ENCODE data around the gene HAPLN1.
"Not testable (repeated sequence)": the region's sequence is repeated elsewhere in the genome, so short reads cannot be mapped to it uniquely, and the experiment has no call there.

The HAPLN1 gene

DNA sequence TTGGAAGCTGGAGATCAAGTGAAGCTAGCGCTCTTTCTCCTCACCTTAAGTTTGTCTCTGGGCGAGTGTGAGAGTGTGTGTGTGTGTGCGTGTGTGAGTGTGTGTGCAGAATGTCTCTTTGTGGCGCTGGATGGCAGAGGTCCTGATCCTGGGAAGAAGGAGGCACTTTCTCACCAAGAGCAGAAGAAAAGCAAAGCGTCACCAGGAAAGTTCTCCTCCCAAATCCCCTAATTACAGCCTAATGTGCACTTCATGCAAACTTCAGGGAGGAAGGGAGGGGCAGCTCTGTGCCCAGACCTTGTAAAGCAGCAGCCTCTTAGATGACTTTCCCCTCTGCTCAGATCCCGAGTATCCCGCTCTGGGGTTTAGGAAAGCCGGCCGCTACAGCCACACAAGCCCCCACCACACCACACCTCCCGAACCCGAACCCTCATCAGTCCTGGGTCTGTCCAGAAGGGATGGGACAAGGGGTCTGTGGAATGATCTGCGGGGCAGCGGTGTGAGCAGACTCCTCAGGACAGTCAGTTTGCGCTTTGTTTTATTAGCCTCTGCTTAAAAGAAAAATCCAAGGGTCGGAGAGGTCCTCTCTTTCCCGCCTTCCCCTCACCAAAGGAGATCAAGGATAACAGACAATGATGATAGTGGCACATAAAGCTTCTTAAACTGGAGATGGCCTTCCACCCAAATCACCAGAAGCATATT lies at the start of gene HAPLN1:
Gene HAPLN1, minus strand, starts transcription at position 20 of the 702 bp plus-strand sequence. CDS start 47,332 bp downstream, outside the sequence.
- no peak for DNase-seq (ENCODE audit: low spot score)

DNA sequence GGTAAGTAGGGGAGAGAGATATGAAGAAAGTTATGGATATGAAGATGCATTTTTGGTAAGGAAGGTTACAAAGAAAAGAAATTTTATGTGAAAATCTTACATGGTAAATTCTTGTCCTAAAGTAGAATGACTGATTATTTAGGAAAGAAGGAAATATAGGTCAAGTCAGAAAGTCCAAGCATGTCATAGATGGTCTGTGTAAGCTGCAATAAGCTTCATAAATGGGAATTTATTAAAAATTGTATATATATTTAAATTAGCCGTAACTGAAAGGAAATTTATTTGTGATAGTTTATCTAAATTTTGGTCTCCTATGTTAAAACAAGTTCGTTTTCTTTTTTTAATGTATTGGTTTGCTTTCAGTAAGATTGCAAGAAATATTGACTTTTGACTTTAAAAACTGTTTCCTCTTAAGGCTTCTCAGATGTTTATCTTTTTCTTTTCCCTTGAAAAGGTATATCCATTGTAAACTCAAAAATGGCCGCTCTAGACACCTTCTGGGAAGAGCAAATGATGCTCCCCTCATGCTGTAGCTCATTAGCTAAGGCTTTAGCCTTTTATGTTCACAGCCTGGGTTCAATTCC lies 46.8 kb upstream of the HAPLN1 start:
- DNase-seq (ENCODE audit: low spot score) = no peak

DNA sequence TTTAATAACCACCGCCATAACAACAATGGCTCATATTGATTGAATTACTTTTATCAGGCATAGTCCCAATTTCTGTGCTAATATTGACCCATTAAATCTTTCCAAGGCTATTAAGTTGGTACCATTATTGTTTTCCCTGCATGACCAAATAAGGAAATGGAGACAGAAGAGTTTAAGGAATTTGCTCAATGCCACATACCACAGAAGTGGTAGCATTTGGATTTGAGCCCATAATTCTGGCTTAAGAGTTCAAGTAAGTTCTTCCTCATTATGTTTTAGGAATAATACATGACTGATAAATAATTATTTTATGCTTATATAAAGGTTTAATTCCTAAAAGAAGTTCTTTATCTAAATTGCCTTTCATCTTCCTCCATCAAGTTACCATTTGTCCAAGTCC lies 43.4 kb upstream of the HAPLN1 start:
- no peak for DNase-seq (ENCODE audit: low spot score)

DNA sequence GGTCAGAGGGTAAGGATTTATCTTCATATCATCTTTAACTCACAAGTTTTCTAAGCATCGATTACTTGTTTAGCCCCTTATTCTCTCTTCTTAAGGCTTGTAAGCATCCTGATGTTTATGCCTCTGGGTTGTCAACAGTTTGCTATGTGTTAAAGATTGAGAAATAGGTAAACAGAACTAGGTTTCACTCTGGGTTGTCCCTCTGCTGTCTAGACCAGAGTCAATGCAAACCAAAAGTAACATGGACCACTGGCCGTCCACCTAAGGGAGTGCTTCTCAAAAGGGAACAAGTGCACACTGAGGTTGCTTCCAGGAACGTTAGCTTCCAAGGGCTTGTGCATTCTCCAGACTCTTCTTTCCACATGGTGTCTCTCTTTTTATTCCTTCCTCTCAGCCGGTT lies 39.9 kb upstream of the HAPLN1 start:
- DNase-seq (ENCODE audit: low spot score) = no peak

DNA sequence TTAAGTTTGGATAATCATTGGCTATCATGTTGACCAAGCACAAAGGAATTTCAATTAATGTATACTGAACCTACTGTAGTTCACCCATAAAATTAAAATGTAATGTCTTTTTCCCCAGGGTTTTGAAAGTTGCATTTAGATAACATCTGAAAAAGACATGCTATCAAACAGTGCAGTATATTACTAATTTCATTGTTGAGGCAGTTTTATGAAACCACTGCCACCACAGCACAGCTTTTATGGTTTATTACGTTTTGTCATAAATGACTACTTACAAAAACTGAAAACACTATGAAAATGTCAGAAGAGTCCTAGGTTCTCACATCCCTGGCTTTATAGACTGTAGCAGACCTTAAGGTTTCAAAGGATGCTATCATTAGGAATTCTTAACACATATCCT lies 32.0 kb upstream of the HAPLN1 start:
- DNase-seq (ENCODE audit: low spot score) = no peak

DNA sequence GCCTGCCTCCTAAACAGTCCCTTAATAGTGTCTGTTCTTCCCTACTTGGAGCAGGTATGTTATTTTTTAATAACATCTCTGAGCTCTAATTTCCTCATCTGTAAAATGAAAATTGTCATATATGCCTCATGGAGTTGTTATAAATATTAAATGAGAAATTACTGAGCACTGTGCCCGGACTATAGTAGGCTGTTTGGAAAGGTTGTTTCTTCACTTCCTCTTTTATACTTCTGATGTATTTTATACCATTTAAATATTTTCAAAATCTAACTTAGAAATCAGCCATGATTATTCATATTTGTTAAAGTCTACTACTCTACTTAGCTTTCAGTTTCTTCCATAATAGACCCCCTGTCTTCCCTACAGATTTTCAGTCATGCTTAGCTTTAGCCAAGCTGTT lies 30.5 kb upstream of the HAPLN1 start:
- DNase-seq (ENCODE audit: low spot score) = no peak

DNA sequence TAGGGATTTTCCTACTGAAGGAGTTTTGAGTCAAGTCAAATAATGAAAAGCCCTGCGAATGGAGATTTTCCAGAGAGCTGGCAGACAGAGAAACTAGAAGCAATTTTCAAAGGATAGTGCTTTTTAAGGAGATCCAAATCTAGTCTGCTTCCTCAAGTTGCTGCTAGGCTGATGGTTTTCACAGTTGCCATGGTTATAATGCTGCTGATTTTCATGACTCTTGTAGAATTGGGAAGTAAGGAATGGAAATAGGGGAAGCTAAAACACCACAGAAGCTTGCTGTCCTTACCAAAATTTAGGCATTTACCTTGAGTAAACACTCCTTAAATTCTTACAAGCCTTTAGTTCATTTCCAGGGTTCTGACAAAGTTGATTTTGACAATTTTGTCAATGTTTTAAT lies 30.1 kb upstream of the HAPLN1 start:
- DNase-seq (ENCODE audit: low spot score) = no peak

DNA sequence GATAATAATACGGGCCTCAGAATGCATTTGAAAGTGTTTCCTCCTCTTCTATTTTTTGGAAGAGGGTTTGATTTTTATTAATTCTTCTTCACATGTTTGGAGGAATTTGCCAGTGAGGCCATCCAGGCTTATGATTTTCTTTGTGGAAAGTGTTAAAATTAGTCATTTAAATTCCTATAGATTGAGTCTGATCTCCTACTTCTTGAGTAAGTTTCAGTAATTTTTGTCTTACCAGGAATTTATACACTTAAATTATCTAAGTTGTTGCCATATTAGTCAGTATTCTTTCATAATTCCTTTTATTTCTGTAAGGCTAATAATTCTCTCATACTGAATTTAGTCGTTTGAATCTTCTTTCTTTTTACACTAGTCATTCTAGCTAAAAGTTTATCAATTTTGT lies 25.2 kb upstream of the HAPLN1 start:
- no peak for DNase-seq (ENCODE audit: low spot score)

DNA sequence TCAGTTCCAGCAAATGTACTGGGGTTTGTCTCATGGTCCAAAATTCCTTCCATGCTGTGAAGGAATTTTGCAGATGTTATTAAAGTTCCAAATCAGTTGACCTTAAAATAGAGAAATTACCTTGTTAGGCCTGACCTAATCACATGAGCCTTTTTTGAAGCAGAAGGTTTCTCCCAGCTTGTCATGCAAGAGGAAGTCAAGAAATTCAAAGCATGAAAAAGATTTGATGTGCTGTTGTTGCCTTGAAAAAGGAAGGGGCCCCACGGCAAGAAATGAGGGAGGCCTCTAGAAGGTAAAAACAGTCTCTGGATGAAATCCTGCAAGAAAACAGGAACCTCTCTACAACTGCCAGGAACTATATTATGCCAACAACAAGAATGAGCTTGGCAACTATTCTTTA lies 24.2 kb upstream of the HAPLN1 start:
- DNase-seq (ENCODE audit: low spot score) = no peak

DNA sequence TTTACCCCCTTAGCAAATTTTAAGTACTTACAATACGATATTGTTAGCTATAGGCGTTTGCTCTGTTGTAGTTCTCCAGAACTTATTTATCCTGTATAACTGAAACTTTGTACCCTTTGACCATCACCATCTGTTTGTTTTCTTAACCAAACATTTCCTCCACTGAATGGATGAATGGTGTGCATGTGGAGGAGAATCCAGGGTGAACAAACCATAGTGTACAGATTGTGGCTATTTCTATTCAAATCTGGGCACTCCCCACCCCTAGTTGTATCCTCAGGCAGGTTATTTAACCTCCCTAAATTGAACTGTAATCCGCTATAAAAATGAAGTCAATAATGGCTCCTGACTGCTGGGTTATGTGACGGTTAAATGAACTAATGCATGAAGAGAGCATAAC lies 21.4 kb upstream of the HAPLN1 start:
- DNase-seq (ENCODE audit: low spot score) = no peak

DNA sequence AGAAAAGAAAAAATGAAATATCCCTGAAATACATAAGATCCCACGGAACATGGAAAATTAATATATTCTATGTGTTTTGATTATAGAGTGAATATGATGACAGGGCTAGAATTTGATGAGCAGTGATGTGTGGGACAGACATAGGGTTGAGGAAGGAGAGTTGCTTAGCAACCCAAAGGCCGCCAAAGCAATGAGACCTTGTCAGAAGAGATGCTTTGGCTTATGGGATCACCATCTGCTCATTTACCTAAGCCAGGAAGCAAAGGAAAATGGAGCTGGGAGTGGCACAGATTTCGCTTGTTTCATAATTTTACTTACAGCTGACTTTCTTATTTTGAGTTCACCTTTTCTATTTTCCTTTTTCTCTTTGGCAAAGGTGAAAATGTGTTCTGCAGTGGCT lies 20.9 kb upstream of the HAPLN1 start:
- DNase-seq (ENCODE audit: low spot score) = peak; percentile 83

DNA sequence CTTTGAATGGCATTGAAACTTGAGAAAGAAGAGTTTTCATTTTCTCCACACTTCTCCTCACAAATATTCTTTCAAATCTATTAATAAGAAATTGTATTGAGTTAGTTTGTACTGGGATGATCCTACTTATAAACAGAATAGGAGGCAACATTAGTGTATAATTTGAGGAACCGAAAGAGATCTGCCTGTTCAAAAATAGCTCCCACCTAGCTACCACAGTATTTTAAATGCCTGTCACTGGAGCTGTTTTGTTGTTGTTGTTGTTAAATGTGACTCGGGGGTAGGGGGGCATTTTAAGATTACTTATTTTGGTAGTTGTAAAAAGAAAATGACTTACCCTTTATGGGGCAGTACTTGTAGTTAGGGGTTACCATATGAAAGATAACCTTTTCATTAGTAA lies 20.1 kb upstream of the HAPLN1 start:
- DNase-seq (ENCODE audit: low spot score) = no peak

DNA sequence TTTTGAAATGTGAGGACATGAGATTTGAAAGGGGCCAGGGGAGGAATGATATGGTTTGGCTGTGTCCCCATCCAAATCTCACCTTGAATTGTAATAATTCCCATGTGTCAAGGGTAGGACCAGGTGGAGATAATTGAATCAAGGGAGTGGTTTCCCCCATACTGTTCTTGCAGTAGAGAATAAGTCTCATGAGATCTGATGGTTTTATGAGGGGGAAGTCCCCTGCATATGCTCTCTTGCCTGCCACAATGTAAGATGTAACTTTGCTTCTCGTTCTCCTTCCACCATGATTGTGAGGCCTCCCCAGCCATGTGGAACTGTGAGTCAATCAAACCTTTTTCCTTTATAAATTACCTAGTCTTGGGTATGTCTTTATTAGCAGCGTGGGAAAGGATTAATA lies 15.5 kb upstream of the HAPLN1 start:
- DNase-seq (ENCODE audit: low spot score) = not testable (repeated sequence)

DNA sequence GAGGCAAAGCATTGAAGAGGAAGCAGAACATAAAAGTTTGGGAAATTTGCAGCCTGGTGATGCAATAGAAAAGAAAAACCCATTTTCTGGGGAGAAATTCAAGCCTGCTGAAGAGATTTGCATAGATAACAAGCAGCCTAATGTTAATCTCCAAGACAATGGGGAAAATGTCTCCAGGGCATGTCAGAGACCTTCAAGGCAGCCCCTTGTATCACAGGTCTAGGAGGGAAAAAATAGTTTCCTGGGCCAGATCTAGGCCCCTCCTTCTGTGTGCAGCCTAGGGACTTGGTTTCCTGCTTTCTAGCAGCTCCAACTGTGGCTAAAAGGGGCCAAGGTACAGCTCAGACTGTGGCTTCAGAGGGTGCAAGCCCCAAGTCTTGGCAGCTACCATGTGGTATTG lies 14.4 kb upstream of the HAPLN1 start:
- not testable (repeated sequence) for DNase-seq (ENCODE audit: low spot score)

DNA sequence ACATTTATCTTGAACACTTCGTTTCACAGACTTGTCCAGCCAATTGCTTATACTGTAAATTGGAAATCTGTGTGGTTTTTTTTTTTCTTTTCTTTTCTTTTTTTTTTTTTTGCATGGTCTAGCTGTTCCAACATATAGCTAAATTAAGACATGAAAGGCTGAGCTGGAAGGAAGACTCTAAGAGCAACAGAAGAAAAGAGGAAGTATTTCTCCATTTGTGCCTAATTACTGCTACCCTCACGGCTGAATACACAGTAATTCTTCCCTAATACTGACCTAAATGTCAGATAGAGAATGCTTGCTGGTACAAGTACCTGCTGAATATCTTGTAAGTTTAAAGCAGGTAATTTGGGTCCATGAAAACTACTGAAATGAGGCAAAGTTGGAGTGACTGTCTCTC lies 11.0 kb upstream of the HAPLN1 start:
- DNase-seq (ENCODE audit: low spot score) = no peak

DNA sequence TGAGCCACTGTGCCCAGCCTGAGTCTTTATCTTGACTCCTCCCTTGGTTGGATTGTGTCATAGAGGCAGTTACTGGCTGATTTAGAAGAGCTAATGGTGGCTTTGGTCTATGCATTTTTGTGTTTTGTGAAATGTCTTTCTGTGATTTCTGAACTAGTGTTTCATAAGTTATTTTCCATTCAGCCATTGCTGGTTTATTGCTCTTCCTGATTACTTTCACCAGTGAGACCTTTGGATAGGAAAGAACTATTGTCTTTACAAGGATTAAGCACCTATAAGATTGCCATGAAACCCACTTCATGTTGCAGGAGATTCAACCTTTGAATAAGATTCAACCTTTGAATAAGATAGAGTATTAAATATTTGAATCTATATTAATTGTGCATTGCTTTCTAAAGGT lies 8.7 kb upstream of the HAPLN1 start:
- no peak for DNase-seq (ENCODE audit: low spot score)

DNA sequence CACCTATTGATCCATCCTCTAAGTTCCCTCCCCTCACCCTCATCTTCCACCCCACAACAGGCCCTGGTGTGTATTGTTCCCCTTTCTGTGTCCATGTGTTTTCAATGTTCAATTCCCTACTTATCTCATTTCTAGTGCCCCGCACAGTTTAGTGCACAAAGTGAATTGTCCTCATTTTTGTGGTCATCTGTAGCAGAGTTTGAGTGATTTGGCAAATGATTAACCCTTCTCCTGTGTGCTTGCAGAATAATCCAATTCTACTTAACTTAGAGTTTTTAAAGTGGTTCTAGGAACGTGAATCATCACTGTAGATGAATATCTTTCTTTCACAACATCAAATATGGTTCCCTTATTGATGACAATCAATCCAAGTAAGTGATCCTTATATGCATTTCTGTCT lies 6.3 kb upstream of the HAPLN1 start:
- DNase-seq (ENCODE audit: low spot score) = no peak

DNA sequence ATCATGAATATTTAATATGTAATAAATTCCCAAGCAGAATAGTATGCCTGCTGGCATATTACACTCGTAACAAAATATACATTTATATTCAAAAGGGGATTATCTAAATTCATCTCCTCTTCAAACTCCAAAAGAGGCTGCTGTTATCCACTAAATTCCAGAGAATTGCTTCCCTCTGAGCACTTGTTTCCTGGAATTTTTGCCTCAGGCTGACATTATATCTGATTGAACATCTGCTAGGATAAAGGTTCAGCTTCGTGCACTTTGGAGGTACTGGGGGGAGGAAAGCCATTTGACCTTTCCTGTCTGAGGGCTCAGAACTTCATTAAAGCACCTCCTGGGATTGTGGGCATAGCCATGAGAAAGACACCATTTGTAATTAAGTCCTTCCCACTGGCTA lies 4.3 kb upstream of the HAPLN1 start:
- DNase-seq (ENCODE audit: low spot score) = no peak

DNA sequence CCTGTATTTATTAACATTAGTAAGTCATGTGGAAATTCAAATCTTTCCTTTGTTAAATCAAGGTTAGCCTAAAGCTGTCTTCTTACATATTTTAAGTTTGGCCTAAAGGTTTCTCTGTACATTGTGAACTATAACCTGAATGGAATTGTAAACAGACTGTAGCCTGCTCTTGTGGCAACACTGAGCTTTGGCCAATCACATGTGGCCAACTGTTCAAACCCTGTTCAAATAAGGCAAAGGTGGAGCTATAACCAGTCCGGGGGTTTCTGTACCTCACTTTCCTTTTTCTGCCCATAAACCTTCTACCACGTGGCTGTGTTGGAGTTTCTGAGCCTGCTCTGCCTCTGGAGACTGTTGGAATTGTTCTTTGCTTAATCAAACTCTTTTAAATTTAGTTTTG lies 3.3 kb upstream of the HAPLN1 start:
- DNase-seq (ENCODE audit: low spot score) = no peak

DNA sequence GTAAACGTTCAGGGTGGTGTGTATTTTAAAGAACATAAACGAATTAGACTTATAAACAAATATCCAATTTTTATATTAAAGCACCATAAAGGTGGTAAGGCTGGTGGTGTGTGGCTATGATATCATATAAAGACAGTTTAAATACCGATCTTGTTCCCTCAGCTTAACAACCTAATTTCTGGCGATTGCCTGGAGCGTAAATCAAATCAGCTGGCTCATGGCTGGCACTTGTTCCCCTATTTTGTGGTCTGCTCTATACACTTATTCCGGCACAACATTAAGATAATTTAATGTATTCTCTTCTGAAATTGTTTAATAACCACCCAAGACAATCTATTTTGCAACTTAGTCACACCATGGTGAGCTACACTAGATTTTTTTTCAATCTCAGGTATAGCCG lies 2.4 kb upstream of the HAPLN1 start:
- DNase-seq (ENCODE audit: low spot score) = no peak

DNA sequence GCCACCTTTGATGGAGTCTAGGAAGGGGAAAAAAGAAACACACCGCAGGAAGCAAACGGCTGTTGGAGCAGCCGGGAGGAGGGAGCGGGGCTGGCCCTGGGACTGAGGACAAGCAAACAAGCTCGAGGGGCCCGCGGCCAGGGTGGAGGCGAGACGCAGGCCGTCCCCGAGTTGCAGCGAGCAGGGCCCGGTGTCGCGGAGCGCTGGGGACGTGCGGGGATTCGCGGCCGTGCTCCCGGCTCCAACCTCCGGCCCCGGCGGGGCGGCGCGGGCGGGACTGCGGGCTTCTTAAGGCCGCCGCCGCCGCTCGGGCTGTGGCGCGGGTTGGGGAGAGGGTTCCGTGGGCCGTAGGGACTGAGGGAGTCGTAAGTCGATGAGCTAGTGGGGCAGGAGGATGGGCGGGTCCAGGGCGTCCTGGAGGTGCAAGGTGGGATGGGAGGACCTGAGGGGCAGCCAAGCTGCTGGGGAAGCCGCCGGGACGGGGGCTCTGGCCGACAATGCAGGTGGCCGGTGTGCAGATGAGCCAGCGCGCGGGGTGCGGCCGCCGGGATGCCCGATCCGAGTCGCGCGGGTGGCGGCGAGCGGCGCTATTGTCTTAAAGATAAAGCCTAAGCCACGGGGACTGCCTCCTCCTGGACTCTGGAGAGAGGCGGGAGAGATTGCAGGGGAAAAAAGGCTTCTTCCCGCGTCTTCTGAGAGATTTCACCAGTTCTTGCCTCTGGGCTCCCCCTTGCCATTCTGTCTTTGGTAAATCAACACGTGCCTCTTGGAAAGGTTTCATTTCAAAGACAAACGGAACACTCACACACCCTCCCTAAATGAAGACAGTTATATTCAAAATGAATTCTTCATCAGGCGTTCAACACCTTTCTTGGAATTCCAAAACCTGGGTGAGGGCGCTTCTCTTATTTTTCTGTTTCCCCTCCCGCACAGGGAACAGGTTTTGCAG lies 1.6 kb upstream of the HAPLN1 start:
- DNase-seq (ENCODE audit: low spot score) = peak; percentile 71

DNA sequence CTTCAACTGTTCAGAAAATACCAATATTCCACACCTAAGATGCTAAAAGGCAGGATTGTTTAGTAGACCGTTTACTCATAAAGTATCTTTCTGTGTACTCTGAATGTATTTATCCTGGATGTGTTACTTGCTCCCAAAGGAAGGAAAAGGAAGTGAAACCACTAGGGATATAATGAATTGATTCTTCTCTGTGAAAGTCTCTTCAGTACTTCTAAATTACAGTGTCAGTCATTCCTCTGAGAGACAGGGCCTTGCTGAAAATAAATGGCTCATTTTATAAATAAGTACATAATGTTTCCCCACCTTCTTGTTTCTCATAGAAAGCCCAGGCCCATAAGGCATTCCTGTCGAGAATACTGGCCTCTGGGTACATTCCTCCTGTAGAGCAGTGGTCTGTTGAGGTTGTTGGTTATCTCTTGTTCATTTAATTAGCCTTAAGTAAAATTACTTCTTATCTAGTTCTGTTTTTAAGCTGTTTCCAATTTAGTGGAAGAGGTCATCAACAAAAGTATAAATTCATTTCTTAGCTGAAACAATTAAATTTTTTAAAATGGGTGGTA lies 1.6 kb downstream of the HAPLN1 start:
- DNase-seq (ENCODE audit: low spot score) = no peak
